IMR-90 (cell line): ENCODE measurements around the gene CDC14A. TPM values are rescaled to one million over a fixed set of nuclear protein-coding genes. Genes with fewer than 3 reads are reported as not detected.

ENCODE experiments used
- ATAC-seq: fragments of 200-7000 bp; cut with Tn5 transposase; 2 replicates; pipeline ENCODE4 v1.9.1; 2020; ENCODE audit warnings: low read depth, mild to moderate bottlenecking, moderate library complexity
- BruUV-seq: library from RNA; stranded (reverse); fragments of 400-500 nt; replicated peaks from 2 replicates; lab custom pipeline; 2021; lab: Mats Ljungman, UMichigan
- CTCF ChIA-PET: fragments of 300-600 bp; formaldehyde crosslinking; extraction: SDS; loops from one replicate; lab custom pipeline; 2021; ENCODE audit warnings: antibody characterized with exemption; lab: Yijun Ruan, JAX
- POLR2A ChIA-PET: fragments of 300-600 bp; sonication (Branson Sonifier 250); formaldehyde crosslinking; loops from one replicate; lab custom pipeline; 2022; ENCODE audit warnings: antibody characterized with exemption; ENCODE audit not compliant: unreplicated experiment; lab: Charles Lee
- DNase-seq: peaks from one replicate; pipeline ENCODE4 v3.0.0; 2013
- H2AFZ ChIP-seq: replicated peaks from 2 replicates; pipeline ENCODE3; 2013; ENCODE audit warnings: low read length, mild to moderate bottlenecking; ENCODE audit not compliant: poor library complexity
- H2AK5ac ChIP-seq: 2 replicates; pipeline ENCODE4 v1.6.1; 2013; ENCODE audit warnings: low read depth, low read length, inconsistent platforms
- H2AK9ac ChIP-seq: replicated peaks from 2 replicates; pipeline ENCODE3; 2013; ENCODE audit warnings: mild to moderate bottlenecking, low read depth, low read length, moderate library complexity; ENCODE audit not compliant: poor library complexity
- H2BK120ac ChIP-seq: 2 replicates; pipeline ENCODE4 v1.6.1; 2013; ENCODE audit warnings: low read depth, low read length, inconsistent platforms
- H2BK15ac ChIP-seq: 3 replicates; pipeline ENCODE4 v1.6.1; 2013; ENCODE audit warnings: low read depth, low read length, inconsistent platforms
- H2BK20ac ChIP-seq: 2 replicates; pipeline ENCODE4 v1.6.1; 2013; ENCODE audit warnings: low read depth, mild to moderate bottlenecking, inconsistent platforms, low read length, moderate library complexity
- H2BK5ac ChIP-seq: 2 replicates; pipeline ENCODE4 v1.6.1; 2013; ENCODE audit warnings: mild to moderate bottlenecking, low read depth, low read length, inconsistent platforms; ENCODE audit not compliant: poor library complexity, severe bottlenecking
- H3K14ac ChIP-seq: replicated peaks from 2 replicates; pipeline ENCODE4 v1.6.1; 2013; ENCODE audit warnings: low read depth, low read length, inconsistent platforms
- H3K18ac ChIP-seq: 2 replicates; pipeline ENCODE4 v1.6.1; 2013; ENCODE audit warnings: low read depth, low read length, control low read depth
- H3K23ac ChIP-seq: 2 replicates; pipeline ENCODE4 v1.6.1; 2013; ENCODE audit warnings: low read depth, low read length, inconsistent platforms
- H3K27ac ChIP-seq: 2 replicates; pipeline ENCODE4 v1.5.1; 2013; ENCODE audit warnings: mild to moderate bottlenecking, control low read depth, low read length; ENCODE audit not compliant: insufficient read depth
- H3K27me3 ChIP-seq: 2 replicates; pipeline ENCODE4 v1.6.1; 2013; ENCODE audit warnings: low read length; ENCODE audit not compliant: control insufficient read depth, insufficient read depth
- H3K36me3 ChIP-seq: 2 replicates; pipeline ENCODE4 v1.6.1; 2013; ENCODE audit warnings: low read length, mixed read lengths; ENCODE audit not compliant: control insufficient read depth, insufficient read depth
- H3K4ac ChIP-seq: 2 replicates; pipeline ENCODE4 v1.6.1; 2013; ENCODE audit warnings: low read depth, low read length, inconsistent platforms
- H3K4me1 ChIP-seq: 2 replicates; pipeline ENCODE4 v1.6.1; 2013; ENCODE audit warnings: low read length, mixed read lengths; ENCODE audit not compliant: control insufficient read depth, insufficient read depth
- H3K4me2 ChIP-seq: 2 replicates; pipeline ENCODE4 v1.6.1; 2013; ENCODE audit warnings: low read depth, mild to moderate bottlenecking, control low read depth, low read length, moderate library complexity
- H3K4me3 ChIP-seq: 2 replicates; pipeline ENCODE4 v1.5.1; 2013; ENCODE audit warnings: low read depth, mild to moderate bottlenecking, control low read depth, low read length, moderate library complexity; ENCODE audit not compliant: insufficient read depth
- H3K56ac ChIP-seq: 2 replicates; pipeline ENCODE4 v1.6.1; 2013; ENCODE audit warnings: low read length, inconsistent platforms; ENCODE audit not compliant: insufficient read depth; ENCODE audit errors: extremely low read depth
- H3K79me1 ChIP-seq, 2 experiments: 2 replicates each; pipeline ENCODE4 v1.6.1; 2013; ENCODE audit warnings: low read length in 2 of 2, inconsistent platforms in 1 of 2, low read depth in 1 of 2
- H3K9ac ChIP-seq: 2 replicates; pipeline ENCODE4 v1.6.1; 2013; ENCODE audit warnings: low read depth, low read length, control low read depth
- H3K9me1 ChIP-seq: 2 replicates; pipeline ENCODE4 v1.6.1; 2013; ENCODE audit warnings: low read length, inconsistent platforms; ENCODE audit not compliant: insufficient read depth
- H3K9me3 ChIP-seq: 2 replicates; pipeline ENCODE4 v1.6.1; 2013; ENCODE audit warnings: low read length; ENCODE audit not compliant: control insufficient read depth, insufficient read depth
- H4K20me1 ChIP-seq: 2 replicates; pipeline ENCODE4 v1.6.1; 2013; ENCODE audit warnings: low read length, inconsistent platforms; ENCODE audit not compliant: insufficient read depth
- H4K5ac ChIP-seq: 2 replicates; pipeline ENCODE4 v1.6.1; 2013; ENCODE audit warnings: mild to moderate bottlenecking, low read depth, low read length, control low read depth
- H4K8ac ChIP-seq, 2 experiments: 2 replicates each; pipeline ENCODE4 v1.6.1; 2013; ENCODE audit warnings: low read depth in 2 of 2, low read length in 2 of 2, control low read depth in 1 of 2, inconsistent platforms in 1 of 2
- H4K91ac ChIP-seq: 2 replicates; pipeline ENCODE4 v1.6.1; 2013; ENCODE audit warnings: low read depth, low read length, inconsistent platforms; ENCODE audit not compliant: insufficient read depth
- BHLHE40 ChIP-seq: fragments of 150-350 bp; IDR thresholded peaks from 2 replicates; pipeline ENCODE4 v1.6.1; 2016; ENCODE audit warnings: mild to moderate bottlenecking, low read depth, low read length
- CTCF ChIP-seq: conservative IDR thresholded peaks from 2 replicates; pipeline ENCODE4 v1.5.1; 2012; ENCODE audit warnings: mild to moderate bottlenecking, low read depth, low read length, improper control_type of control experiment
- MAFK ChIP-seq: IDR thresholded peaks from 2 replicates; pipeline ENCODE4 v1.6.1; 2012; ENCODE audit warnings: low read depth, low read length, improper control_type of control experiment
- NFE2L2 ChIP-seq: fragments of 150-350 bp; IDR thresholded peaks from 2 replicates; pipeline ENCODE4 v1.6.1; 2016; ENCODE audit warnings: low read depth, mild to moderate bottlenecking, low read length
- POLR2A ChIP-seq: IDR thresholded peaks from 2 replicates; pipeline ENCODE4 v1.6.1; 2012; ENCODE audit warnings: mild to moderate bottlenecking, low read depth, low read length
- RAD21 ChIP-seq: IDR thresholded peaks from 2 replicates; pipeline ENCODE4 v1.6.1; 2012; ENCODE audit warnings: low read length, improper control_type of control experiment
- RCOR1 ChIP-seq: IDR thresholded peaks from 2 replicates; pipeline ENCODE4 v1.6.1; 2012; ENCODE audit warnings: mild to moderate bottlenecking, low read length, improper control_type of control experiment; ENCODE audit not compliant: insufficient replicate concordance
- RFX5 ChIP-seq: IDR thresholded peaks from 2 replicates; pipeline ENCODE4 v1.8.0; 2012; ENCODE audit warnings: low read depth, mild to moderate bottlenecking, low read length, moderate library complexity
- SMC3 ChIP-seq: fragments of 150-350 bp; IDR thresholded peaks from 2 replicates; pipeline ENCODE4 v1.6.1; 2016; ENCODE audit warnings: low read depth, mild to moderate bottlenecking, antibody characterized with exemption, low read length, moderate library complexity
- WGBS, 2 experiments: methylation state at CpG; one replicate each; pipeline versions ENCODE4 v1.1.5 to v1.1.7; 2013; ENCODE audit warnings: missing lambda C conversion rate in 2 of 2; ENCODE audit not compliant: insufficient read length in 1 of 2; ENCODE audit errors: extremely low coverage in 2 of 2; 5-methylcytosine and 5-hydroxymethylcytosine counted together
- dilution Hi-C: fragments of 300-500 bp; cut with HindIII; formaldehyde crosslinking; loops from one replicate; pipeline ENCODE4 v1.14.3; 2018; ENCODE audit warnings: low sequenced_read_pairs; ENCODE audit not compliant: unreplicated experiment
- in situ Hi-C: fragments of 300-500 bp; cut with MboI; formaldehyde crosslinking; loops from 3 replicates; pipeline ENCODE4 v1.14.3; 2019; ENCODE audit warnings: low sequenced_read_pairs, inconsistent platforms, mixed read lengths
- intact Hi-C: fragments of 100-400 bp; cut with micrococcal nuclease; formaldehyde crosslinking; loops from 2 replicates; pipeline ENCODE4 v1.10.0; 2022
- polyA plus RNA-seq, 3 experiments: library from polyadenylated mRNA; depleted of rRNA; stranded (reverse); fragments of >200 nt; gene quantifications; 2 replicates each; pipeline ENCODE4 v1.2.3, GENCODE V29; 2012; ENCODE audit warnings: low replicate concordance in 1 of 3
- total RNA-seq: library from RNA; depleted of rRNA; stranded (reverse); fragments of >200 nt; gene quantifications from 2 replicates; pipeline ENCODE4 v1.2.3, GENCODE V29; 2012

CDC14A gene
- total and polyA plus RNA-seq, 2 of the 4 experiments (the other 2 are of a cell fraction) = 1.7 to 3.0 TPM

GRCh38 chr1:100422065-100422464 is 69.8 kb downstream of the CDC14A start:
- no peak overlapping the region for H4K91ac ChIP-seq
- H4K5ac ChIP-seq = no peak overlapping the region
- H3K14ac ChIP-seq = no peak overlapping the region
- ChIA-PET CTCF (no interaction called here), POLR2A (no interaction called here)
- H3K4me2 ChIP-seq = no peak overlapping the region
- intact Hi-C loops = no loop called here
- H3K9me1 ChIP-seq = peaks cover 2% of the 10 kb centered on the region; the same call in 1 of the 2 replicates
- no peaks in the 10 kb centered on the region for H3K27me3 ChIP-seq
- no peaks in the 10 kb centered on the region for H3K4me1 ChIP-seq
- no peak overlapping the region for H2AK5ac ChIP-seq
- no peak overlapping the region for H3K27ac ChIP-seq
- H2BK15ac ChIP-seq = no peak overlapping the region
- in situ Hi-C loops = no loop called here
- dilution Hi-C loops = no loop called here
- no peaks in the 10 kb centered on the region for H3K9me3 ChIP-seq
- no peaks in the 10 kb centered on the region; a peak in 2 of 4 replicates for H3K79me1 ChIP-seq
- H2AFZ ChIP-seq = no peak overlapping the region
- no peak overlapping the region for H2BK120ac ChIP-seq
- H2BK20ac ChIP-seq = no peak overlapping the region
- no peak overlapping the region for H3K9ac ChIP-seq
- WGBS, 2 experiments = no CpG with 5 or more reads among the region's 2 CpGs
- no peak overlapping the region for H3K23ac ChIP-seq
- no peak overlapping the region for H3K56ac ChIP-seq
- H3K36me3 ChIP-seq = no peaks in the 10 kb centered on the region
- H4K8ac ChIP-seq = no peak overlapping the region
- no peak overlapping the region for H3K4ac ChIP-seq
- no peaks in the 10 kb centered on the region for H4K20me1 ChIP-seq
- no peak overlapping the region for H2AK9ac ChIP-seq
- no peak overlapping the region for H2BK5ac ChIP-seq
- ATAC-seq (no peak), DNase-seq (no peak)
- H3K18ac ChIP-seq = no peak overlapping the region
- TF ChIP-seq NFE2L2 (no peak), RCOR1 (no peak), BHLHE40 (no peak), POLR2A (no peak), SMC3 (no peak), MAFK (no peak), RAD21 (no peak), RFX5 (no peak), CTCF (no peak)
- no TSS peak for BruUV-seq
- H3K4me3 ChIP-seq = no peak overlapping the region
